Measurements from ENCODE around the gene EPHB1.
"Not testable (repeated sequence)": the region's sequence is repeated elsewhere in the genome, so short reads cannot be mapped to it uniquely, and the experiment has no call there.

EPHB1 gene

GRCh38 chr3:134998855-134999254, 203.8 kb downstream of the EPHB1 start:
- Histone ChIP-seq H3K9me3 (ENCODE audit: control insufficient read depth, low read length) (peaks cover 2% of the 10 kb centered on the region), H3K4me1 (ENCODE audit: control insufficient read depth, insufficient read depth, low read length) (no peaks in the 10 kb centered on the region), H3K27ac (ENCODE audit: insufficient read depth, low read depth, low read length, poor library complexity, severe bottlenecking) (no peak overlapping the region), H3K4me3 (ENCODE audit: insufficient read depth, low read depth, low read length) (no peak overlapping the region), H3K36me3 (ENCODE audit: control insufficient read depth, insufficient read depth, low read length) (no peaks in the 10 kb centered on the region), H3K27me3 (ENCODE audit: control insufficient read depth, insufficient read depth, low read length, poor library complexity, severe bottlenecking) (no peaks in the 10 kb centered on the region)
- WGBS, 2 experiments, result 88 to 89% methylated on average over 3 of the region's 3 CpGs

- 95 to 97% methylated on average over 4 of the region's 4 CpGs for WGBS, 2 experiments
- no peaks in the 10 kb centered on the region for H3K4me1 ChIP-seq (ENCODE audit: control insufficient read depth, insufficient read depth, low read length)
- no peaks in the 10 kb centered on the region for H3K36me3 ChIP-seq (ENCODE audit: control insufficient read depth, insufficient read depth, low read length)
- peaks cover 2% of the 10 kb centered on the region for H3K9me3 ChIP-seq (ENCODE audit: control insufficient read depth, low read length)
- no peaks in the 10 kb centered on the region for H3K27me3 ChIP-seq (ENCODE audit: control insufficient read depth, insufficient read depth, low read length, poor library complexity, severe bottlenecking)
- H3K27ac ChIP-seq (ENCODE audit: insufficient read depth, low read depth, low read length, poor library complexity, severe bottlenecking), result no peak overlapping the region
- H3K4me3 ChIP-seq (ENCODE audit: insufficient read depth, low read depth, low read length), result no peak overlapping the region
Measured at GRCh38 chr3:135000465-135000864, 205.4 kb downstream of the EPHB1 start.

DNA sequence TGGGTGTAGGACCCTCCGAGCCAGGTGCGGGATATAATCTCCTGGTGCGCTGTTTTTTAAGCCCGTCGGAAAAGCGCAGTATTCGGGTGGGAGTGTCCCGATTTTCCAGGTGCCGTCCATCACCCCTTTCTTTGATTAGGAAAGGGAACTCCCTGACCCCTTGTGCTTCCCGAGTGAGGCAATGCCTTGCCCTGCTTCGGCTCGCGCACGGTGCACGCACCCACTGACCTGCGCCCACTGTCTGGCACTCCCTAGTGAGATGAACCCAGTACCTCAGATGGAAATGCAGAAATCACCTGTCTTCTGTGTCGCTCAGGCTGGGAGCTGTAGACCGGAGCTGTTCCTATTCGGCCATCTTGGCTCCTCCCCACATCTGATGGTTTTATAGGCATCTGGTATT, 210.6 kb downstream of the EPHB1 start:
- H3K27ac ChIP-seq (ENCODE audit: insufficient read depth, low read depth, low read length, poor library complexity, severe bottlenecking); H3K27me3 ChIP-seq (ENCODE audit: control insufficient read depth, insufficient read depth, low read length, poor library complexity, severe bottlenecking); H3K36me3 ChIP-seq (ENCODE audit: control insufficient read depth, insufficient read depth, low read length); H3K9me3 ChIP-seq (ENCODE audit: control insufficient read depth, low read length); H3K4me3 ChIP-seq (ENCODE audit: insufficient read depth, low read depth, low read length); H3K4me1 ChIP-seq (ENCODE audit: control insufficient read depth, insufficient read depth, low read length): not testable (repeated sequence)
- 94% methylated on average over 18 of the region's 19 CpGs for WGBS, 2 experiments

- Histone ChIP-seq H3K27ac (ENCODE audit: insufficient read depth, low read depth, low read length, poor library complexity, severe bottlenecking) (no peak overlapping the region), H3K27me3 (ENCODE audit: control insufficient read depth, insufficient read depth, low read length, poor library complexity, severe bottlenecking) (no peaks in the 10 kb centered on the region), H3K4me1 (ENCODE audit: control insufficient read depth, insufficient read depth, low read length) (no peaks in the 10 kb centered on the region), H3K36me3 (ENCODE audit: control insufficient read depth, insufficient read depth, low read length) (no peaks in the 10 kb centered on the region), H3K9me3 (ENCODE audit: control insufficient read depth, low read length) (no peaks in the 10 kb centered on the region), H3K4me3 (ENCODE audit: insufficient read depth, low read depth, low read length) (no peak overlapping the region)
- 94 to 95% methylated on average over 7 of the region's 7 CpGs for WGBS, 2 experiments
Measured at GRCh38 chr3:135007607-135008006, 212.5 kb downstream of the EPHB1 start.

DNA sequence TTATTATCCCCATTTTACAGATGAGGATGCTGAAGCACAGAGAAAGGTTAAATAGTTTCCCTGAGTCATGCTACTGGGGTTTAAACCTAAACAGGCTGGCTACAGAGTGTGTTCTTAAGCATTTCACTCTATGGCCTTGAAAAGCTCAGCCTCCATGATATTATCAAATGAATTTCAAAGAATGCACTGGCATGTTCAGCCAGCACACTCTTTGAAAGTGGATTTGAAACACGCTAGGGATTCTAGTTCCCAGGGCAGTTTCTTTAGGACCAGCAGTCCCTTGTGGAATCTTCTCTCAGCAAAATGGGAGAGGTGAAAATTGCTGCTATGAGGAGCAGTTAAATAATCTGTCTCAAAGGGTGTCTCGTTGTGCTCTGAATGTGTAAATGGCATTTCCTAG, 213.3 kb downstream of the EPHB1 start:
- H3K36me3 ChIP-seq (ENCODE audit: control insufficient read depth, insufficient read depth, low read length), result no peaks in the 10 kb centered on the region
- WGBS, 2 experiments, result 94% methylated on average over 2 of the region's 2 CpGs
- H3K4me1 ChIP-seq (ENCODE audit: control insufficient read depth, insufficient read depth, low read length), result no peaks in the 10 kb centered on the region
- no peak overlapping the region for H3K27ac ChIP-seq (ENCODE audit: insufficient read depth, low read depth, low read length, poor library complexity, severe bottlenecking)
- H3K9me3 ChIP-seq (ENCODE audit: control insufficient read depth, low read length), result no peaks in the 10 kb centered on the region
- H3K4me3 ChIP-seq (ENCODE audit: insufficient read depth, low read depth, low read length), result no peak overlapping the region
- H3K27me3 ChIP-seq (ENCODE audit: control insufficient read depth, insufficient read depth, low read length, poor library complexity, severe bottlenecking), result no peaks in the 10 kb centered on the region

GRCh38 chr3:135009014-135009413, 214.0 kb downstream of the EPHB1 start:
- Histone ChIP-seq H3K9me3 (ENCODE audit: control insufficient read depth, low read length) (no peaks in the 10 kb centered on the region), H3K27ac (ENCODE audit: insufficient read depth, low read depth, low read length, poor library complexity, severe bottlenecking) (no peak overlapping the region), H3K4me3 (ENCODE audit: insufficient read depth, low read depth, low read length) (no peak overlapping the region), H3K27me3 (ENCODE audit: control insufficient read depth, insufficient read depth, low read length, poor library complexity, severe bottlenecking) (no peaks in the 10 kb centered on the region), H3K36me3 (ENCODE audit: control insufficient read depth, insufficient read depth, low read length) (no peaks in the 10 kb centered on the region), H3K4me1 (ENCODE audit: control insufficient read depth, insufficient read depth, low read length) (no peaks in the 10 kb centered on the region)
- 94 to 97% methylated on average over 2 of the region's 2 CpGs for WGBS, 2 experiments

DNA sequence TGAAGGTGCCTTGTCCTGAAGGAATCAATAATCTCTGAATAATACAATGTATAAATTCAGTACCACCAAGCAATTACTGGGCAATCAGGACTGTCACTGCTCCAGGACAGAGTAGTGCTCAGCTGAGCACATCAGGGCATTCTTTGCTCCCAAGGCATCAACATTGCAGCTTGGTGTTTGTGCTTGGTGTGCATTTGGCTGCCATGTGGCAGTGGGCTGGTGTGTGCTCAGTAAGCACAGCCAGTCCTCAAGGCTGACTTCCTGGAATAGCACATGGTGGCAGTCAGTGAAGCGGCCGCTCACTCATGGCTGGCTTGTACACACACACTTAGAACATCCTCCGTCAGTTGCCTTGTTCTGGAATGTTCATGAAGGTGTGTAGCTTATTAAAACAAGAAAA, 217.0 kb downstream of the EPHB1 start:
- Histone ChIP-seq H3K9me3 (ENCODE audit: control insufficient read depth, low read length) (no peaks in the 10 kb centered on the region), H3K4me1 (ENCODE audit: control insufficient read depth, insufficient read depth, low read length) (no peaks in the 10 kb centered on the region), H3K4me3 (ENCODE audit: insufficient read depth, low read depth, low read length) (no peak overlapping the region), H3K27me3 (ENCODE audit: control insufficient read depth, insufficient read depth, low read length, poor library complexity, severe bottlenecking) (no peaks in the 10 kb centered on the region), H3K36me3 (ENCODE audit: control insufficient read depth, insufficient read depth, low read length) (no peaks in the 10 kb centered on the region), H3K27ac (ENCODE audit: insufficient read depth, low read depth, low read length, poor library complexity, severe bottlenecking) (no peak overlapping the region)
- WGBS, 2 experiments, result 100% methylated on average over 2 to 3 of the region's 3 CpGs

GRCh38 chr3:135013206-135013605, 218.1 kb downstream of the EPHB1 start:
- Histone ChIP-seq H3K36me3 (ENCODE audit: control insufficient read depth, insufficient read depth, low read length) (no peaks in the 10 kb centered on the region), H3K27ac (ENCODE audit: insufficient read depth, low read depth, low read length, poor library complexity, severe bottlenecking) (no peak overlapping the region), H3K9me3 (ENCODE audit: control insufficient read depth, low read length) (no peaks in the 10 kb centered on the region), H3K4me1 (ENCODE audit: control insufficient read depth, insufficient read depth, low read length) (peaks cover 11% of the 10 kb centered on the region), H3K4me3 (ENCODE audit: insufficient read depth, low read depth, low read length) (no peak overlapping the region), H3K27me3 (ENCODE audit: control insufficient read depth, insufficient read depth, low read length, poor library complexity, severe bottlenecking) (no peaks in the 10 kb centered on the region)
- WGBS, 2 experiments, result 96% methylated on average over 8 of the region's 8 CpGs

DNA sequence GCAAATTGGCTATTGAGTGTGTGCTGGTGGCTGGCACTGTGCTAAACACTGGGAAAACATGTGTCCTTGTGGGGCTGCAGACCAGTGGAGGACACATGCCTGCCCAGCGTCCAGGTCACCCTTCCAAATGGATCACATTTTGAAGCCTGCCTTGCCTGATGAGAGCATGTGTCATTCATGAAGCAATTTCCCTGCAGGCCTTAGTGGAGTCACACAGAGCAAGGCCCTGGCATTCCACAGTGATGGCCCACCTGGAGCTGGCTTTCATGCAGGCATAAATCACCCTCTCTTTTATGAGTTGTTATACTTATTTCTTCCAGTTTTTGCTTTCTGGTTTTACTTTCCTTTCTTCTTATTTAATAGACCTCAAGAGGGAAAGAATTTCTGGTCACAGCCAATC, 219.5 kb downstream of the EPHB1 start:
- Histone ChIP-seq H3K27me3 (ENCODE audit: control insufficient read depth, insufficient read depth, low read length, poor library complexity, severe bottlenecking) (no peaks in the 10 kb centered on the region), H3K4me3 (ENCODE audit: insufficient read depth, low read depth, low read length) (no peak overlapping the region), H3K36me3 (ENCODE audit: control insufficient read depth, insufficient read depth, low read length) (no peaks in the 10 kb centered on the region), H3K27ac (ENCODE audit: insufficient read depth, low read depth, low read length, poor library complexity, severe bottlenecking) (no peak overlapping the region), H3K9me3 (ENCODE audit: control insufficient read depth, low read length) (no peaks in the 10 kb centered on the region), H3K4me1 (ENCODE audit: control insufficient read depth, insufficient read depth, low read length) (peaks cover 17% of the 10 kb centered on the region)
- 0% methylated on average over 1 of the region's 1 CpG for WGBS, 2 experiments

DNA sequence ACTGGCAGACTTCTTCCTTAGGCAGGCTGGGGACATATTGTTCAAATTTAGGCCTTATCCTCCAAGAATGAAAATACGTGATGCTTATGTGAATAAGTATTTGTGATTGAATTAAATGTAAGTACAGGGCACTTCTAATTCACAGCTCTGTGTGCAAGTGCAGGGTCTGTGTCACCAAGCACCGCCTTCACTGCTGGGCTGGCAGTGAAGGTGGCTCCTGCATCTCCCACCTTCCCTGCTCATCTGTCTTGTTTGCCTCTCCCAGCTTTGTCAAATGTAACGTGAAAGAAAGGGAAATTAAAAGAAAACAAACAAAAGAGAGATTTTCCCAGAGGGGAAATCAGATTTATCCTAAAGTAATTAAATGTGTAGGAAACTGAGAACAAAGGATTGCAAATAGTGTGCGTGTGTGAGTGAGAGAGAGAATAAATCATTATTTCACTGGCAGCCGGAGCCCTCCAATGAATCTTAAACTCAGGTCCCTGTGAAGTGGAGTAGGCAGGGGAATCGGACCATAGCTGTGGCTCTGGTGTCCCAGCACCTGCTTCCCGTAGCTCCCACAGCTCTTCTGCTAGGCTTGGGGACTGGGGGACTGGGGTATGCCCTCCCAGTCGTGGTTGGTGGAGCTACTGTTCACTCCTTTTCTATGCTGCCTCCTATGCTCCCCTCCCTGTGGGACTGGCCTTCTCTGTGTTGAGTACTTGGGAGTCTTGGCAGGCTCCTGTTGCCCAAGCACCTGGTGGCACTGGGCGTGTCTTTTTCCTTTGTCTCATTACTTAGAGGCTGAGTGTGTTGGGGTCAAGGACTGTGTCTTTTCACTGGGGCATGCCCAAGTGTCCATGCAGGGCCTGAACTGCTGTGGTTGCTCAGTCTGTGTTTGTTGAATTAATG, 222.2 kb downstream of the EPHB1 start:
- Histone ChIP-seq H3K9me3 (ENCODE audit: control insufficient read depth, low read length) (no peaks in the 10 kb centered on the region), H3K36me3 (ENCODE audit: control insufficient read depth, insufficient read depth, low read length) (no peaks in the 10 kb centered on the region), H3K4me1 (ENCODE audit: control insufficient read depth, insufficient read depth, low read length) (peaks cover 17% of the 10 kb centered on the region), H3K4me3 (ENCODE audit: insufficient read depth, low read depth, low read length) (no peak overlapping the region), H3K27me3 (ENCODE audit: control insufficient read depth, insufficient read depth, low read length, poor library complexity, severe bottlenecking) (no peaks in the 10 kb centered on the region), H3K27ac (ENCODE audit: insufficient read depth, low read depth, low read length, poor library complexity, severe bottlenecking) (no peak overlapping the region)
- WGBS, 2 experiments, result 88 to 89% methylated on average over 9 of the region's 9 CpGs
